Neuronal stem cell (in vitro differentiated cells): Measurements from ENCODE around the gene CFAP161.
"Not testable (repeated sequence)": the region's sequence is repeated elsewhere in the genome, so short reads cannot be mapped to it uniquely, and the experiment has no call there.

Experiments used
- DNase-seq: peaks from one replicate; pipeline ENCODE4 v3.0.0-alpha.2; 2013; ENCODE audit warnings: low spot score
- H2AFZ ChIP-seq: one replicate; pipeline ENCODE4 v1.6.1; 2013; ENCODE audit warnings: mild to moderate bottlenecking, low read length, inconsistent platforms
- H2AK5ac ChIP-seq: 2 replicates; pipeline ENCODE4 v1.6.1; 2013; ENCODE audit warnings: low read depth, mild to moderate bottlenecking, inconsistent platforms, low read length, moderate library complexity, mixed read lengths
- H2BK120ac ChIP-seq: 2 replicates; pipeline ENCODE4 v1.6.1; 2013; ENCODE audit warnings: low read depth, mild to moderate bottlenecking, inconsistent platforms, low read length, moderate library complexity, mixed read lengths
- H2BK12ac ChIP-seq: one replicate; pipeline ENCODE4 v1.6.1; 2013; ENCODE audit warnings: low read length, inconsistent platforms
- H2BK15ac ChIP-seq: 2 replicates; pipeline ENCODE4 v1.6.1; 2013; ENCODE audit warnings: mild to moderate bottlenecking, low read length, inconsistent platforms, mixed read lengths
- H2BK5ac ChIP-seq: one replicate; pipeline ENCODE4 v1.6.1; 2013; ENCODE audit warnings: inconsistent platforms, mild to moderate bottlenecking, low read length, moderate library complexity
- H3K14ac ChIP-seq: one replicate; pipeline ENCODE4 v1.6.1; 2013; ENCODE audit warnings: low read length, inconsistent platforms
- H3K18ac ChIP-seq: 2 replicates; pipeline ENCODE4 v1.6.1; 2013; ENCODE audit warnings: low read length, inconsistent platforms
- H3K23ac ChIP-seq: 2 replicates; pipeline ENCODE4 v1.6.1; 2013; ENCODE audit warnings: low read depth, mild to moderate bottlenecking, mixed read lengths, low read length, inconsistent platforms; ENCODE audit not compliant: poor library complexity
- H3K27ac ChIP-seq: replicated peaks from 3 replicates; pipeline ENCODE4 v1.5.1; 2013; ENCODE audit warnings: low read length, inconsistent platforms
- H3K27me3 ChIP-seq, 3 experiments: 2 replicates each; pipeline ENCODE4 v1.6.1; 2013; ENCODE audit warnings: low read length in 3 of 3, mild to moderate bottlenecking in 2 of 3, inconsistent platforms in 1 of 3, low read depth in 1 of 3, mixed read lengths in 1 of 3, moderate library complexity in 1 of 3; ENCODE audit not compliant: control insufficient read depth in 3 of 3, insufficient read depth in 3 of 3
- H3K36me3 ChIP-seq, 2 donors: replicated peaks in 1 of 2; 2 replicates each; pipeline ENCODE4 v1.6.1; 2013; ENCODE audit warnings: low read length in 2 of 2; ENCODE audit not compliant: control insufficient read depth in 2 of 2, insufficient read depth in 2 of 2
- H3K4ac ChIP-seq: 2 replicates; pipeline ENCODE4 v1.6.1; 2013; ENCODE audit warnings: inconsistent platforms, mild to moderate bottlenecking, low read length, moderate library complexity
- H3K4me1 ChIP-seq, 2 donors: 1 replicate in 1 of 2; 2 replicates in 1 of 2; pipeline ENCODE4 v1.6.1; 2013; ENCODE audit warnings: low read length in 2 of 2, low read depth in 1 of 2; ENCODE audit not compliant: control insufficient read depth in 2 of 2, insufficient read depth in 1 of 2
- H3K4me2 ChIP-seq: one replicate; pipeline ENCODE4 v1.6.1; 2013; ENCODE audit warnings: mild to moderate bottlenecking, low read length, inconsistent platforms; ENCODE audit not compliant: insufficient read depth, poor library complexity, severe bottlenecking
- H3K4me3 ChIP-seq, 2 donors: 2 replicates each; pipeline ENCODE4 v1.5.1; 2013; ENCODE audit warnings: low read length in 2 of 2, mild to moderate bottlenecking in 2 of 2, inconsistent platforms in 1 of 2, moderate library complexity in 1 of 2
- H3K79me1 ChIP-seq: one replicate; pipeline ENCODE4 v1.6.1; 2013; ENCODE audit warnings: low read depth, mild to moderate bottlenecking, inconsistent platforms, low read length, moderate library complexity
- H3K9ac ChIP-seq: one replicate; pipeline ENCODE4 v1.6.1; 2013; ENCODE audit warnings: mild to moderate bottlenecking, low read depth, low read length, inconsistent platforms; ENCODE audit not compliant: poor library complexity
- H3K9me3 ChIP-seq, 2 donors: replicated peaks in 1 of 2; 2 replicates each; pipeline versions ENCODE3 to v1.6.1; 2013; ENCODE audit warnings: low read length in 2 of 2, mild to moderate bottlenecking in 2 of 2, inconsistent platforms in 1 of 2, low read depth in 1 of 2, mixed read lengths in 1 of 2, moderate library complexity in 1 of 2; ENCODE audit not compliant: control insufficient read depth in 2 of 2, insufficient read depth in 1 of 2
- H4K8ac ChIP-seq: one replicate; pipeline ENCODE4 v1.6.1; 2013; ENCODE audit warnings: low read depth, mild to moderate bottlenecking, inconsistent platforms, low read length, moderate library complexity
- H4K91ac ChIP-seq: one replicate; pipeline ENCODE4 v1.6.1; 2013; ENCODE audit warnings: low read length, low read depth, mild to moderate bottlenecking, inconsistent platforms; ENCODE audit not compliant: poor library complexity
- WGBS, 2 donors: extraction: QIAGEN DNeasy Blood & Tissue Kit; methylation state at CpG; one replicate each; pipeline ENCODE4 v1.1.7; 2013; ENCODE audit warnings: missing lambda C conversion rate in 2 of 2, mixed read lengths in 1 of 2; ENCODE audit not compliant: insufficient read length in 2 of 2, insufficient replicate concordance in 1 of 2; ENCODE audit errors: extremely low coverage in 2 of 2; 5-methylcytosine and 5-hydroxymethylcytosine counted together

CFAP161 gene

GRCh38 chr15:81157195-81157938 lies 23.3 kb downstream of the CFAP161 start:
- no peak overlapping the region for H3K4ac ChIP-seq
- H3K23ac ChIP-seq: no peak overlapping the region
- no peak overlapping the region for H3K27ac ChIP-seq
- H3K4me3 ChIP-seq: no peak overlapping the region
- H4K91ac ChIP-seq: no peak overlapping the region
- no peaks in the 10 kb centered on the region for H3K4me1 ChIP-seq
- DNase-seq: no peak
- H2AFZ ChIP-seq: no peak overlapping the region
- H2BK5ac ChIP-seq: no peak overlapping the region
- no peak overlapping the region for H3K4me2 ChIP-seq
- no CpG with 5 or more reads among the region's 5 CpGs for WGBS, 2 donors
- H2BK12ac ChIP-seq: no peak overlapping the region
- no peak overlapping the region for H4K8ac ChIP-seq
- no peaks in the 10 kb centered on the region for H3K79me1 ChIP-seq
- H2AK5ac ChIP-seq: no peak overlapping the region
- no peak overlapping the region for H2BK120ac ChIP-seq
- H3K18ac ChIP-seq: no peak overlapping the region
- H2BK15ac ChIP-seq: no peak overlapping the region
- H3K27me3 ChIP-seq: no peaks in the 10 kb centered on the region
- H3K9me3 ChIP-seq: no peaks in the 10 kb centered on the region
- no peak overlapping the region for H3K14ac ChIP-seq
- no peak overlapping the region for H3K9ac ChIP-seq
- H3K36me3 ChIP-seq: peaks cover 0 to 2% of the 10 kb centered on the region in 2 donors

GRCh38 chr15:81157939-81158223 lies 23.8 kb downstream of the CFAP161 start:
- Histone ChIP-seq H4K8ac (no peak overlapping the region), H2BK15ac (no peak overlapping the region), H2AK5ac (no peak overlapping the region), H3K23ac (no peak overlapping the region), H2BK12ac (no peak overlapping the region), H3K36me3 (peaks cover 0 to 2% of the 10 kb centered on the region in 2 donors), H3K79me1 (no peaks in the 10 kb centered on the region), H3K4me2 (no peak overlapping the region), H3K9me3 (no peaks in the 10 kb centered on the region), H2BK120ac (no peak overlapping the region), H3K27me3 (no peaks in the 10 kb centered on the region), H3K4me3 (no peak overlapping the region), H3K9ac (no peak overlapping the region), H3K27ac (no peak overlapping the region), H3K14ac (no peak overlapping the region), H3K18ac (no peak overlapping the region), H2BK5ac (no peak overlapping the region), H3K4ac (no peak overlapping the region), H3K4me1 (no peaks in the 10 kb centered on the region), H2AFZ (no peak overlapping the region), H4K91ac (no peak overlapping the region)
- DNase-seq: no peak
- no CpG with 5 or more reads among the region's 2 CpGs for WGBS, 2 donors

- not testable (repeated sequence) for H3K36me3 ChIP-seq, H4K8ac ChIP-seq, H3K18ac ChIP-seq, H3K9me3 ChIP-seq, H3K23ac ChIP-seq, DNase-seq, H3K4ac ChIP-seq, H4K91ac ChIP-seq, H3K4me2 ChIP-seq, H2BK12ac ChIP-seq, H2BK120ac ChIP-seq, H3K79me1 ChIP-seq, H3K27ac ChIP-seq, H2AK5ac ChIP-seq, H2BK15ac ChIP-seq, H3K27me3 ChIP-seq, H2AFZ ChIP-seq, H3K4me1 ChIP-seq, H3K9ac ChIP-seq, H3K4me3 ChIP-seq, H2BK5ac ChIP-seq, H3K14ac ChIP-seq
- no CpG with 5 or more reads among the region's 37 CpGs for WGBS, 2 donors
Measured at GRCh38 chr15:81158561-81158960, 24.5 kb downstream of the CFAP161 start.

GRCh38 chr15:81160312-81161159 lies 26.5 kb downstream of the CFAP161 start:
- Histone ChIP-seq H2BK12ac (no peak overlapping the region), H3K79me1 (no peaks in the 10 kb centered on the region), H3K4me2 (no peak overlapping the region), H2AFZ (no peak overlapping the region), H3K4me3 (no peak overlapping the region), H3K27me3 (no peaks in the 10 kb centered on the region), H3K9ac (peak overlapping the region; percentile 2), H3K4ac (no peak overlapping the region), H3K36me3 (peaks cover 0 to 2% of the 10 kb centered on the region in 2 donors), H2AK5ac (no peak overlapping the region), H3K23ac (peak overlapping the region; percentile 80), H3K18ac (peak overlapping the region; percentile 70), H2BK5ac (no peak overlapping the region), H2BK120ac (no peak overlapping the region), H2BK15ac (no peak overlapping the region), H3K9me3 (no peaks in the 10 kb centered on the region), H3K14ac (no peak overlapping the region), H3K4me1 (no peaks in the 10 kb centered on the region), H4K91ac (no peak overlapping the region), H3K27ac (no peak overlapping the region), H4K8ac (peak overlapping the region; percentile 52)
- no peak for DNase-seq
- no CpG with 5 or more reads among the region's 11 CpGs for WGBS, 2 donors
